AG04450 (cell line): ENCODE data around the gene NLRC5. TPM values are rescaled to one million over a fixed set of nuclear protein-coding genes. Genes with fewer than 3 reads are reported as not detected.

ENCODE experiments used
- CTCF ChIA-PET: fragments of 300-600, 350-600 bp; formaldehyde crosslinking; extraction: SDS; loops from one replicate; lab custom pipeline; 2022; ENCODE audit warnings: antibody characterized with exemption, inconsistent platforms; lab: Charles Lee
- POLR2A ChIA-PET: fragments of 350-600 bp; formaldehyde crosslinking; extraction: SDS; loops from one replicate; lab custom pipeline; 2021; ENCODE audit warnings: antibody characterized with exemption, inconsistent platforms; lab: Yijun Ruan, JAX
- DNase-seq: peaks from one replicate; pipeline ENCODE4 v3.0.0-alpha.2; 2011; ENCODE audit warnings: low read depth, low spot score
- H3K27ac ChIP-seq: one replicate; pipeline ENCODE4 v1.5.1; 2012; ENCODE audit warnings: low read depth, low read length, control low read depth
- H3K27me3 ChIP-seq: one replicate; pipeline ENCODE4 v1.6.0; 2012; ENCODE audit warnings: low read length; ENCODE audit not compliant: control insufficient read depth, insufficient read depth
- H3K4me3 ChIP-seq: 2 replicates; pipeline ENCODE4 v1.5.1; 2011; ENCODE audit warnings: mild to moderate bottlenecking, low read depth, low read length, control low read depth
- H3K9me3 ChIP-seq: 2 replicates; pipeline ENCODE4 v1.5.1; 2012; ENCODE audit warnings: low read length; ENCODE audit not compliant: control insufficient read depth, insufficient read depth
- CTCF ChIP-seq: IDR thresholded peaks from 2 replicates; pipeline ENCODE4 v1.5.1; 2011; ENCODE audit warnings: low read depth, low read length, control low read depth, inconsistent platforms
- polyA plus RNA-seq: library from polyadenylated mRNA; depleted of rRNA; stranded (reverse); fragments of >200 nt; gene quantifications from 2 replicates; pipeline ENCODE4 v1.2.3, GENCODE V29; 2011

The NLRC5 gene
- polyA plus RNA-seq, 1 experiment, result 9.2 TPM

GRCh38 chr16:57024894-57025680 lies 35.7 kb downstream of the NLRC5 start:
- no peak overlapping the region for H3K27ac ChIP-seq
- no peak for TF ChIP-seq CTCF
- ChIA-PET CTCF (no interaction called here), POLR2A (no interaction called here)
- DNase-seq, result no peak
- H3K9me3 ChIP-seq, result no peaks in the 10 kb centered on the region
- no peak overlapping the region for H3K4me3 ChIP-seq
- no peaks in the 10 kb centered on the region for H3K27me3 ChIP-seq

- no peak overlapping the region for H3K27ac ChIP-seq
- ChIA-PET POLR2A (no interaction called here), CTCF (interaction anchor here (1.6 kb wide), 1 partner anchor 12 kb away, joined by 3 read pairs; no protein-coding TSS in a partner anchor)
- H3K4me3 ChIP-seq, result no peak overlapping the region
- DNase-seq, result no peak
- H3K9me3 ChIP-seq, result no peaks in the 10 kb centered on the region
- TF ChIP-seq CTCF, result no peak
- H3K27me3 ChIP-seq, result no peaks in the 10 kb centered on the region
These were observed 36.8 kb downstream of the NLRC5 start for GRCh38 chr16:57025941-57026777.

DNA sequence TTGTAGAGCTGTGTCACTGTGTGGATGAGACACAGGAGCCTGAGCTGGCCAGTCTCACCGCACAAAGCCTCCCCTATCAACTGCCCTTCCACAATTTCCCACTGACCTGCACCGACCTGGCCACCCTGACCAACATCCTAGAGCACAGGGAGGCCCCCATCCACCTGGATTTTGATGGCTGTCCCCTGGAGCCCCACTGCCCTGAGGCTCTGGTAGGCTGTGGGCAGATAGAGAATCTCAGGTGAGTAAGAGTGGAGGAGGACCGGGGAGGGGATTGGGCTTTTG lies 37.4 kb downstream of the NLRC5 start:
- H3K9me3 ChIP-seq, result no peaks in the 10 kb centered on the region
- TF ChIP-seq CTCF, result no peak
- H3K4me3 ChIP-seq, result no peak overlapping the region
- ChIA-PET CTCF (interaction anchor here (1.6 kb wide), 1 partner anchor 11 kb away, joined by 3 read pairs; no protein-coding TSS in a partner anchor), POLR2A (no interaction called here)
- H3K27me3 ChIP-seq, result no peaks in the 10 kb centered on the region
- no peak for DNase-seq
- H3K27ac ChIP-seq, result no peak overlapping the region

GRCh38 chr16:57027067-57027466 lies 37.7 kb downstream of the NLRC5 start:
- POLR2A ChIA-PET, result no interaction called here
- Histone ChIP-seq H3K27ac (no peak overlapping the region), H3K9me3 (no peaks in the 10 kb centered on the region), H3K4me3 (no peak overlapping the region), H3K27me3 (no peaks in the 10 kb centered on the region)
- CTCF ChIA-PET, result interaction anchor here (1.2 to 1.6 kb wide), 2 partner anchors 11 to 18 kb away, joined by 3 to 4 read pairs; no protein-coding TSS in a partner anchor
- DNase-seq, result no peak
- no peak for TF ChIP-seq CTCF
